OCI-LY7 (cell line): ENCODE measurements around the gene RNF133. TPM values are rescaled to one million over a fixed set of nuclear protein-coding genes. Genes with fewer than 3 reads are reported as not detected.

Experiments used
- BruUV-seq: library from RNA; stranded (reverse); fragments of 400-500 nt; replicated peaks from 2 replicates; lab custom pipeline; 2021; lab: Mats Ljungman, UMichigan
- CTCF ChIA-PET: fragments of 300-600 bp; sonication (Branson Sonifier 250); formaldehyde crosslinking; loops from one replicate; lab custom pipeline; 2022; ENCODE audit warnings: antibody characterized with exemption; ENCODE audit not compliant: unreplicated experiment; lab: Charles Lee
- POLR2A ChIA-PET: fragments of 300-600 bp; sonication (Branson Sonifier 250); formaldehyde crosslinking; loops from one replicate; lab custom pipeline; 2022; ENCODE audit warnings: antibody characterized with exemption; lab: Charles Lee
- DNase-seq: peaks from one replicate; pipeline ENCODE4 v3.0.0-alpha.2; 2015; ENCODE audit warnings: low spot score
- H2AFZ ChIP-seq: fragments of 200-600 bp; sonication (generic), shearing (Covaris generic); 2 replicates; pipeline ENCODE4 v1.6.1; 2014; ENCODE audit warnings: mild to moderate bottlenecking, antibody characterized with exemption, low read length, moderate library complexity
- H3K27ac ChIP-seq: fragments of 200-600 bp; sonication (generic); 2 replicates; pipeline ENCODE4 v1.5.1; 2014; ENCODE audit warnings: mixed run types, low read depth, mild to moderate bottlenecking, moderate library complexity, low read length, inconsistent platforms; ENCODE audit not compliant: poor library complexity, severe bottlenecking
- H3K36me3 ChIP-seq: fragments of 200-600 bp; sonication (generic); 2 replicates; pipeline ENCODE4 v1.6.1; 2014; ENCODE audit warnings: mild to moderate bottlenecking, antibody characterized with exemption, low read length, moderate library complexity, mixed read lengths; ENCODE audit not compliant: insufficient read depth
- H3K4me1 ChIP-seq: fragments of 200-600 bp; sonication (generic); 2 replicates; pipeline ENCODE4 v1.5.1; 2014; ENCODE audit warnings: mild to moderate bottlenecking, low read length; ENCODE audit not compliant: insufficient read depth, poor library complexity, severe bottlenecking
- H3K4me2 ChIP-seq: fragments of 200-600 bp; sonication (generic); 2 replicates; pipeline ENCODE4 v1.6.1; 2014; ENCODE audit warnings: mild to moderate bottlenecking, low read length
- H3K4me3 ChIP-seq: fragments of 200-600 bp; sonication (generic); 2 replicates; pipeline ENCODE4 v1.5.1; 2014; ENCODE audit warnings: mild to moderate bottlenecking, low read depth, low read length; ENCODE audit not compliant: poor library complexity, severe bottlenecking
- H3K79me2 ChIP-seq: fragments of 200-600 bp; sonication (generic); 2 replicates; pipeline ENCODE4 v1.6.1; 2016; ENCODE audit warnings: low read depth, mild to moderate bottlenecking, low read length, moderate library complexity, mixed read lengths; ENCODE audit not compliant: insufficient read depth
- H3K9me2 ChIP-seq: fragments of 200-600 bp; sonication (generic); 2 replicates; pipeline ENCODE4 v1.6.1; 2016; ENCODE audit warnings: mild to moderate bottlenecking, low read length, mixed read lengths; ENCODE audit not compliant: insufficient read depth
- H3K9me3 ChIP-seq: fragments of 200-600 bp; sonication (generic); 2 replicates; pipeline ENCODE4 v1.6.1; 2014; ENCODE audit warnings: mild to moderate bottlenecking, mixed run types, low read length, mixed read lengths
- H4K20me1 ChIP-seq: fragments of 200-600 bp; sonication (generic); 2 replicates; pipeline ENCODE4 v1.6.1; 2014; ENCODE audit warnings: mild to moderate bottlenecking, antibody characterized with exemption, low read length, moderate library complexity, mixed read lengths; ENCODE audit not compliant: insufficient read depth
- EZH2phosphoT487 ChIP-seq: fragments of 200-600 bp; sonication (generic); IDR thresholded peaks from 2 replicates; pipeline ENCODE4 v1.6.1; 2018; ENCODE audit warnings: low read depth, borderline replicate concordance, mild to moderate bottlenecking, mixed run types, antibody characterized with exemption, low read length, moderate library complexity, mixed read lengths
- intact Hi-C: fragments of 100-400 bp; cut with micrococcal nuclease; formaldehyde crosslinking; loops from one replicate; pipeline ENCODE4 v1.10.0; 2022; ENCODE audit not compliant: unreplicated experiment
- total RNA-seq, 2 experiments: library from RNA; depleted of rRNA in 1 of 2; stranded (reverse); fragments of >200 nt in 1 of 2; shearing (Covaris generic) in 1 of 2; gene quantifications; 2 replicates each; pipeline ENCODE4 v1.2.3, GENCODE V29; 2014 to 2022
- TF ChIP-seq, protein P1 (sequence below): fragments of 200-600 bp; sonication (generic); conservative IDR thresholded peaks from 2 replicates; pipeline ENCODE4 v1.5.1; 2014; ENCODE audit warnings: mild to moderate bottlenecking, antibody characterized with exemption, low read length, moderate library complexity, mixed read lengths

RNF133 gene
- total RNA-seq, 2 experiments from 2014 or later = not detected

DNA sequence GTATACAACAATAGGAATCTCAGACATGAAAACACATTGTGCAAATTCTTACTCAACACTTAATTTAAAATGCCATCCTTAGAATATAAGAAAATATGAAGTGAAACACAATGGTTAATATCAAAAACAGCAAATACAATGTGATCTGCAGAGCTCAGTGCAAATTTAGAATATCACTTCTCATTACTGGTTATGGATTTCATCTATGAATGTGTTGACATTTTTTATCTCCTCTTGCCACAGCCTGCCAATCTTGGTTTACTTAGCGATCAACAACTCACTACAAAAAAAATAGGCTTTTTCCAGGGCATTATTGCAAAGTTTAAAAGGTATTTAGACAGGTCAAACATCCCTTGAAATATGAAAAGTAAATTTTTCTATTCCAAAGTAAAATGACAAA, 28.8 kb upstream of the RNF133 start:
- Histone ChIP-seq H3K36me3 (no peaks in the 10 kb centered on the region), H3K79me2 (no peaks in the 10 kb centered on the region), H3K27ac (no peak overlapping the region), H3K9me3 (no peaks in the 10 kb centered on the region), H3K4me1 (no peaks in the 10 kb centered on the region), H2AFZ (no peak overlapping the region), H3K4me2 (no peak overlapping the region), H4K20me1 (no peaks in the 10 kb centered on the region), H3K4me3 (no peak overlapping the region), H3K9me2 (no peaks in the 10 kb centered on the region)
- POLR2A ChIA-PET = interaction anchor here (0.7 kb wide), 2 partner anchors 9 to 15 kb away, joined by 3 read pairs; no protein-coding TSS in a partner anchor
- DNase-seq = no peak
- BruUV-seq = no TSS peak
- CTCF ChIA-PET = no interaction called here
- no peak for TF ChIP-seq EZH2phosphoT487
- TF ChIP-seq, protein P1, sequence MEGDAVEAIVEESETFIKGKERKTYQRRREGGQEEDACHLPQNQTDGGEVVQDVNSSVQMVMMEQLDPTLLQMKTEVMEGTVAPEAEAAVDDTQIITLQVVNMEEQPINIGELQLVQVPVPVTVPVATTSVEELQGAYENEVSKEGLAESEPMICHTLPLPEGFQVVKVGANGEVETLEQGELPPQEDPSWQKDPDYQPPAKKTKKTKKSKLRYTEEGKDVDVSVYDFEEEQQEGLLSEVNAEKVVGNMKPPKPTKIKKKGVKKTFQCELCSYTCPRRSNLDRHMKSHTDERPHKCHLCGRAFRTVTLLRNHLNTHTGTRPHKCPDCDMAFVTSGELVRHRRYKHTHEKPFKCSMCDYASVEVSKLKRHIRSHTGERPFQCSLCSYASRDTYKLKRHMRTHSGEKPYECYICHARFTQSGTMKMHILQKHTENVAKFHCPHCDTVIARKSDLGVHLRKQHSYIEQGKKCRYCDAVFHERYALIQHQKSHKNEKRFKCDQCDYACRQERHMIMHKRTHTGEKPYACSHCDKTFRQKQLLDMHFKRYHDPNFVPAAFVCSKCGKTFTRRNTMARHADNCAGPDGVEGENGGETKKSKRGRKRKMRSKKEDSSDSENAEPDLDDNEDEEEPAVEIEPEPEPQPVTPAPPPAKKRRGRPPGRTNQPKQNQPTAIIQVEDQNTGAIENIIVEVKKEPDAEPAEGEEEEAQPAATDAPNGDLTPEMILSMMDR = no peak
- intact Hi-C loops = loop anchor here (5.0 kb wide), 1 partner anchor 860 kb away; no protein-coding TSS in a partner anchor

DNA sequence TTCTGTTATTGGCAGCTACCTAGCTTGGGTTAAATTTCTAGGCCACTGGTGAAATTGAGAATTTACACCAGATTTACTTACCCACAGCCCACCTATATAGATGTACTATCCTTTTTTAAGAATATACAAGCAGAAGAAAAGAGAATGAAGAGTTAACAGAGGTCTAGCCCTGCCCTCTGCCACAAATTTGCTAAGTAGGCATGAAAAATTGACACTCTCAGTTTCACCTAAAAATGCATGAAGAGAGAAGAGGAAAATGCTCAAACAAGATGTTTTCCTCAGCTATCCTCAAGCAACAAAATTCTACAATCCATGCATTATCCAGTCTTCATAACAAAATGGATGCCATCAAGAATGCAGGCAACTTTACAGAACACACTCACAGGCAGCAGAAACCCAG, 28.4 kb upstream of the RNF133 start:
- Histone ChIP-seq H3K9me2 (no peaks in the 10 kb centered on the region), H3K9me3 (no peaks in the 10 kb centered on the region), H3K4me1 (no peaks in the 10 kb centered on the region), H3K27ac (no peak overlapping the region), H2AFZ (no peak overlapping the region), H4K20me1 (no peaks in the 10 kb centered on the region), H3K36me3 (no peaks in the 10 kb centered on the region), H3K4me3 (no peak overlapping the region), H3K79me2 (no peaks in the 10 kb centered on the region), H3K4me2 (no peak overlapping the region)
- DNase-seq = no peak
- CTCF ChIA-PET = no interaction called here
- intact Hi-C loops = loop anchor here (5.0 kb wide), 1 partner anchor 860 kb away; no protein-coding TSS in a partner anchor
- TF ChIP-seq, protein P1 = no peak
- no peak for TF ChIP-seq EZH2phosphoT487
- no TSS peak for BruUV-seq
- POLR2A ChIA-PET = interaction anchor here (0.6 to 1.3 kb wide), 4 partner anchors 10 to 128 kb away, joined by 3 read pairs; no protein-coding TSS in a partner anchor

DNA sequence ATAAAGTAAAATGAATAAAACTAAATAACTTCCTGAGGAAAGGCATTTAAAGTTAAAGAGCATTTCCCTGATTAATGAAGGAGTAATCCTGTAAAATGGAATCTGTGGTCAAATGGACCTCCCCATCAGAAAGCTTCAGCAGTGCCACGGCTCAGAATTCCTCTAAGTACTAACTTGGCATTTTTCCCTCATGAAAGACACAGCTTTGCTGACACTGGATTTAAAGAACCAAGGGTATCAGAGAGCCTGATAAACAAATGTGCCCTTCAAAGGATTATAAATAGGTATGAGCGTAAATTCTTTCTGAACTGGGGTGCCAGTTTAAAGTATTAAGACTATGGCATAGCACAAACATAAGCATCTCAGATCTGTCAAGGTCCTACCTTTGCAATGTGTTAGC, 28.0 kb upstream of the RNF133 start:
- BruUV-seq = no TSS peak
- no peaks in the 10 kb centered on the region for H3K9me2 ChIP-seq
- ChIA-PET CTCF (no interaction called here), POLR2A (interaction anchor here (0.6 to 1.3 kb wide), 5 partner anchors 10 to 128 kb away, joined by 3 read pairs; no protein-coding TSS in a partner anchor)
- no peaks in the 10 kb centered on the region for H4K20me1 ChIP-seq
- no peak for DNase-seq
- no peak overlapping the region for H3K4me2 ChIP-seq
- no peak overlapping the region for H3K4me3 ChIP-seq
- no peak overlapping the region for H3K27ac ChIP-seq
- no peaks in the 10 kb centered on the region for H3K9me3 ChIP-seq
- H3K79me2 ChIP-seq = no peaks in the 10 kb centered on the region
- TF ChIP-seq EZH2phosphoT487 = no peak
- TF ChIP-seq, protein P1 = no peak
- H2AFZ ChIP-seq = no peak overlapping the region
- intact Hi-C loops = loop anchor here (5.0 kb wide), 1 partner anchor 860 kb away; no protein-coding TSS in a partner anchor
- H3K36me3 ChIP-seq = no peaks in the 10 kb centered on the region
- no peaks in the 10 kb centered on the region for H3K4me1 ChIP-seq
